Measurements from ENCODE around the gene SERPINB5.
"Not testable (repeated sequence)": the region's sequence is repeated elsewhere in the genome, so short reads cannot be mapped to it uniquely, and the experiment has no call there.

SERPINB5 gene

DNA sequence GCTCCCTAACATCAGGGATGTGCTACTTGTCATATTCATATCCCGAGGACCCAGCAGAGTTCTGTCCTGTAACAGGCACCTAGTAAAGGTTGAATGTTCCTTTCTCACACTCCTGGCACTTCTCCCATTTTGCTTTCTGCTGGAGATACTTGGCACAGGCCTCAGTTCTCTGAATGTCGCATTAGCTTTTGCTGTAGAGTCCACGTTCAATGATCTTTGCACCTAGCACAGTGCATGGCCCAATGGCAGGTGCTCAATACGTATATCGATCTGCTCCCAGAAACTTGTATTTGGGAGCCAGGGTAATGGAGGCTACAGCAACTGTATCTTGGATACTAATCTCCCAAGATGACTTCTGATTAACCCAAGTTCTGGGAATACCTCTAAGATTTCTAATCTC, 29.7 kb upstream of the SERPINB5 start:
- DNase-seq (ENCODE audit: low read depth): no peak
- H3K4me3 ChIP-seq (replicated peaks; ENCODE audit: low read depth, low read length): no peak overlapping the region
- TF ChIP-seq, protein P1, sequence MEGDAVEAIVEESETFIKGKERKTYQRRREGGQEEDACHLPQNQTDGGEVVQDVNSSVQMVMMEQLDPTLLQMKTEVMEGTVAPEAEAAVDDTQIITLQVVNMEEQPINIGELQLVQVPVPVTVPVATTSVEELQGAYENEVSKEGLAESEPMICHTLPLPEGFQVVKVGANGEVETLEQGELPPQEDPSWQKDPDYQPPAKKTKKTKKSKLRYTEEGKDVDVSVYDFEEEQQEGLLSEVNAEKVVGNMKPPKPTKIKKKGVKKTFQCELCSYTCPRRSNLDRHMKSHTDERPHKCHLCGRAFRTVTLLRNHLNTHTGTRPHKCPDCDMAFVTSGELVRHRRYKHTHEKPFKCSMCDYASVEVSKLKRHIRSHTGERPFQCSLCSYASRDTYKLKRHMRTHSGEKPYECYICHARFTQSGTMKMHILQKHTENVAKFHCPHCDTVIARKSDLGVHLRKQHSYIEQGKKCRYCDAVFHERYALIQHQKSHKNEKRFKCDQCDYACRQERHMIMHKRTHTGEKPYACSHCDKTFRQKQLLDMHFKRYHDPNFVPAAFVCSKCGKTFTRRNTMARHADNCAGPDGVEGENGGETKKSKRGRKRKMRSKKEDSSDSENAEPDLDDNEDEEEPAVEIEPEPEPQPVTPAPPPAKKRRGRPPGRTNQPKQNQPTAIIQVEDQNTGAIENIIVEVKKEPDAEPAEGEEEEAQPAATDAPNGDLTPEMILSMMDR (IDR thresholded peaks at IDR 0.05; ENCODE audit: low read length, missing control alignments): no peak

GRCh38 chr18:63449426-63449825, 27.3 kb upstream of the SERPINB5 start:
- TF ChIP-seq, protein P1 (IDR thresholded peaks at IDR 0.05; ENCODE audit: low read length, missing control alignments): no peak
- H3K4me3 ChIP-seq (replicated peaks; ENCODE audit: low read depth, low read length): no peak overlapping the region
- no peak for DNase-seq (ENCODE audit: low read depth)

DNA sequence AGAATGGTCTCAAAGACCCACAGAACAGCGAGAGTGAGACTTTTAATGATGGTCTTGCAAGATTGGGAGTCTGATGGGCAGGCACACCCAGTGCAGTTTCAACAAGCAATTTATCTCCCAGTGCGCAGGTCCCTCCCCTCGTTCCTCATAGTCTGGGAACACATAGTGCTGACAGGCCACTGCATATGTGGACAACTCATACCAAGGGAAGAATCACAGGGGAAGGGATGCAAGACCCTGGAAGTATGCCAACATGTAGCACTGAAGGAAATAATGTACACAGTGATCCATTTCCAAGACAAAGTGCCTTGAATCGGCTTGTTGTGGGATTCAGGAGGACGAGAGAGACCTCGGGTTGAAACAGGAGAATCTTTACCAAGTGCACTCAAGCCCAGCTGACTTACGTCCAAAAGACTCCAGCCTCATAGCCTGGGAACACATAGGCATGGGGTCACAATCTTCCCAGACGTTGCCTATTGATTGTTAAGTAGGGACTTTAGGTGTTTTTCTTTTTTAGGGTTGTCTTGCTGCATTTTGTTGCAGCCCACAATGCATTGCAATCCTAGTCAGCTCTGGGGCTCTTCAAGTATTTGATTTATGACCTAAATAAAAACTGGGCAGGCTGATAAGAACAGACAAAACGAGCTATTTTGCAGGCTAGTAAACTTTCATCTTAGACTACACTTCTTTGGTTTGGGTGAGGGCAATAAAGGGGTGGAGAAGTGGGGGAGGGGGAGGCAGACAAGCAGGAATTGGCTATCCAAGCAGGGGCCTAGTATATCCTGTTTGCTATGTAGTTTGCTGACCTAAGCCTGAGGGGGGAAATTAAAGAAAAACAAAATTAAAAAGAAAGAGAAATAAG, 24.7 kb upstream of the SERPINB5 start:
- DNase-seq (ENCODE audit: low read depth): peak; percentile 63
- H3K4me3 ChIP-seq (replicated peaks; ENCODE audit: low read depth, low read length): no peak overlapping the region
- TF ChIP-seq, protein P1 (IDR thresholded peaks at IDR 0.05; ENCODE audit: low read length, missing control alignments): no peak

- H3K4me3 ChIP-seq (replicated peaks; ENCODE audit: low read depth, low read length); DNase-seq (ENCODE audit: low read depth): not testable (repeated sequence)
Measured at GRCh38 chr18:63452751-63453150, 24.0 kb upstream of the SERPINB5 start.

DNA sequence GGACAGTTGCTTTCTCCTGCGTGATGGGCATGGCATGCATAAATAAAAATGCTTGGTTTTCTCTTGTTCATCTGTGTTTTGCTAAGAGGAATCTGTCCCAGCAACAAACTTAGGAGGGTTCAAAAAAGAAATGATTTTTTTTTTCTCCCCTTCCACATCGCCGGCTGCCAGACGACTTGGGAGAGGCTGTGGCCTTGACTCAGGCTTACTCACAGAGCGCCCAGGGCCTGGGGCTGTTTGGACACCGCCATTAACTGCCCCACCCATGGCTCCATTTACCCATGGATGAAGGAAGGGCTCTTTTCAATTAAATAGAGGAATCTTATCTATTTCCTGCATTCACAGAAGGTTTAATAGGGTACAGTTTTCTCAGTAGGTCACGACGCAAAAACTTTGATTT, 22.3 kb upstream of the SERPINB5 start:
- no peak overlapping the region for H3K4me3 ChIP-seq (replicated peaks; ENCODE audit: low read depth, low read length)
- TF ChIP-seq, protein P1 (IDR thresholded peaks at IDR 0.05; ENCODE audit: low read length, missing control alignments): no peak
- no peak for DNase-seq (ENCODE audit: low read depth)

DNA sequence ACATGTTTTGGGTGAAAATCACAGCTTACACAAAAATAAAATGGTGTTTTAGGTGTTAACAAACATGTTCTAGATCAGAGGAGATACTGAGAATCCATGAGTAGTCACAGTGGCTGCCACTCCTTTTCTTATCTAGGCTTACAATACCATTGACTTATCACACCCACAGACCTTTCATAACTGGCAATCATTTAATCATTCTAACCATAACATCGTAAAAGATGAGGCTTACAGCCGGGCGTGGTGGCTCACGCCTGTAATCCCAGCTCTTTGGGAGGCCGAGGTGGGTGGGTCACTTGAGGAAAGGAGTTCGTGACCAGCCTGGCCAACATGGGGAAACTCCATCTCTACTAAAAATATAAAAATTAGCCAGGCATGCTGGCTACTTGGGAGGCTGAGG, 18.8 kb upstream of the SERPINB5 start:
- H3K4me3 ChIP-seq (replicated peaks; ENCODE audit: low read depth, low read length): no peak overlapping the region
- no peak for DNase-seq (ENCODE audit: low read depth)
- TF ChIP-seq, protein P1 (IDR thresholded peaks at IDR 0.05; ENCODE audit: low read length, missing control alignments): no peak

DNA sequence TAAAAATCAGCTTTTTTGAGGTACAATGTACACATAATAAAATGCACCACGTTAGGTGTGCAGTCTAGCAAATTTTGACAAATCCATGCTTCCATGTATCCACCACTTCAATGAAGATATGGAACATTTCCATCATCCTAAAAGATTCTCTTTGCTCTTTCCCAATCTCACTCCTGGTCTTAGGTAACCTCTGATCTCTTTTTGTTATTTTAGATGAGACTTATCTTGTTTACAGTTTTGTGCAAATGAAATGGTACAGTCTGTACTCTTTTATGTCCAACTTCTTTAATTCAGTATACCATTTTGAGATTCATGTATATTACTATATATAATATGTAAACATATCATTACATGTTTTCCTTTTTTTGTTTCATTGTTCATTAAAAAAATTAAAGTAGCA, 16.3 kb upstream of the SERPINB5 start:
- H3K4me3 ChIP-seq (replicated peaks; ENCODE audit: low read depth, low read length): no peak overlapping the region
- no peak for DNase-seq (ENCODE audit: low read depth)
- TF ChIP-seq, protein P1 (IDR thresholded peaks at IDR 0.05; ENCODE audit: low read length, missing control alignments): no peak
